Ishikawa (cell line): ENCODE results near the gene THSD4.

ENCODE experiments used
- CREB1 ChIP-seq: IDR thresholded peaks from 2 replicates; pipeline ENCODE4 v1.6.1; 2012; ENCODE audit warnings: low read depth
- FOXM1 ChIP-seq: IDR thresholded peaks from 2 replicates; pipeline ENCODE4 v1.6.1; 2012; ENCODE audit warnings: low read depth, borderline replicate concordance
- MAX ChIP-seq: IDR thresholded peaks from 2 replicates; pipeline ENCODE4 v1.6.1; 2012

GRCh38 chr15:71804695-71805470 is 689.6 kb downstream of the THSD4 start:
- TF ChIP-seq CREB1 (no peak), MAX (no peak), FOXM1 (no peak)
